ENCODE data around the gene EFCC1. TPM values are rescaled to one million over a fixed set of nuclear protein-coding genes. Genes with fewer than 3 reads are reported as not detected.

The EFCC1 gene
- total RNA-seq, 8 experiments from 2014 or later, result 0.09 to 10.5 (median 0.29) TPM; not detected in 1

DNA sequence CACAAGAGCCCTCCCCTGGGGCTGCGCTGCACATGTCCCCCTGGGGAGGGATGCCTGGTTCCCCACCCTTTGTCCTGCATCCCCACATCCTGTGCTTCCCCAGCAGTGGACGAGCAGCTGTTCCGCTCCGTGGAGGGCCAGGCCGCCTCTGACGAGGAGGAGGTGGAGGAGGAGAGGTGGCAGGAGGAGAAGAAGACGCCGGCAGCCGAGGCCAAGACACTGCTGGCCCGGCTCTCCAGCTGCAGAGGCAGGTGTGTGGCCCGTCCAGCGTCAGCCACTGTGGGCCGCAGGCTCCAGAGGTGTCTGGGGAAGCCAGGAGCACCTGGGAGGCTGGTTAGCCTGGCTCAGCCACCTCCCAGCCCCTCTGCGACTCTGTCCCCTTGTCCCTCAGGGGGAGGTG lies 31.6 kb downstream of the EFCC1 start:
- in situ Hi-C loops (cut with MboI; ENCODE audit: low pct_unique_long_range_greater_than_20kb in 2 of 9, low sequenced_read_pairs in 9 of 9, unreplicated experiment in 9 of 9), result no loop called here
- WGBS, 10 experiments, result 77 to 100% (median 100%) methylated on average over 1 to 7 of the region's 14 CpGs; no CpG with 5 or more reads in 7 of the 10 experiments
- H3K4me1 ChIP-seq (replicated peaks in 1 of 2), result no peaks in the 10 kb centered on the region
- no peak for ATAC-seq (replicated peaks in 6 of 8)
- H3K27ac ChIP-seq, result no peak overlapping the region
- H3K4me3 ChIP-seq, result no peak overlapping the region

- no peaks in the 10 kb centered on the region for H3K4me1 ChIP-seq (replicated peaks in 1 of 2)
- in situ Hi-C loops (cut with MboI; ENCODE audit: low pct_unique_long_range_greater_than_20kb in 2 of 9, low sequenced_read_pairs in 9 of 9, unreplicated experiment in 9 of 9), result no loop called here
- H3K27ac ChIP-seq, result no peak overlapping the region
- ATAC-seq (replicated peaks in 6 of 8), result no peak
- WGBS, 10 experiments, result 40 to 90% (median 87%) methylated on average over 1 to 6 of the region's 7 CpGs; no CpG with 5 or more reads in 4 of the 10 experiments
- no peak overlapping the region for H3K4me3 ChIP-seq
Observed at GRCh38 chr3:129033151-129033550, 32.0 kb downstream of the EFCC1 start.

DNA sequence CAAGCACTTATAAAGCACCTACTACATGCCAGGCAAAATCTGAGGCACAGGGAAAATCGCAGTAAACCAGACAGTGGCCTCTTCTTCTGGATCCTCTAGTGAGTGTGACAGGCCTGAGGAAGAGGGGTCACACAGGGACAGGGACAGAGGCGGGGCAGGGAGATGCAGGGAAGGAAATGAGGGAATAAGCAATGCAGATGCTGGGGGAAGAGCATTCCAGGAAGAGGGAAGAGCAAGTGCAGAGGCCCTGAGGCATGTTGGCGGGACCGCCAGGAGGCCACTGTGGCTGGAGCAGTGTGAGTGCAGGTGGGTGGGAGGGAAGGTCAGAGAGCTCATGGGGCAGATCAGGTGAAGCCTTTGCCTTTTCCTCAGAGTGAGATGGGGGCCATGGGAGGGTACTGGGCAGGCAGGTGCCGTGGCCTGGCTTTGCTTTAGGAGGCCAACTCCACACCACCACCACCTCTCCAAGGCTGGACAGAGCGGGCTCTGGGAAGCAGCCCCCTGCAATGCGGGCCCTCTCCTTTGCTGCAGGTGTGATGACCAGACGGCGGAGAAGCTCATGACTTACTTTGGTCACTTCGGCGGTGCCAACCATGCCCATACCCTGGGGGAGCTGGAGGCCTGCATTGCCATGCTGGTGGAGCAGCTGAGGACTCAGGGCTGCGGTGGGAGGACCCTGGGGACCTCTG lies 32.7 kb downstream of the EFCC1 start:
- 55 to 90% (median 75%) methylated on average over 1 to 11 of the region's 12 CpGs; no CpG with 5 or more reads in 5 of the 10 experiments for WGBS, 10 experiments
- H3K4me3 ChIP-seq, result no peak overlapping the region
- ATAC-seq (replicated peaks in 6 of 8), result peak in 3 of 8 experiments; percentile 81 to 84 (median 82)
- H3K27ac ChIP-seq, result no peak overlapping the region
- in situ Hi-C loops (cut with MboI; ENCODE audit: low pct_unique_long_range_greater_than_20kb in 2 of 9, low sequenced_read_pairs in 9 of 9, unreplicated experiment in 9 of 9), result no loop called here
- no peaks in the 10 kb centered on the region for H3K4me1 ChIP-seq (replicated peaks in 1 of 2)

- H3K27ac ChIP-seq, result no peak overlapping the region
- no peaks in the 10 kb centered on the region for H3K4me1 ChIP-seq (replicated peaks in 1 of 2)
- in situ Hi-C loops (cut with MboI; ENCODE audit: low pct_unique_long_range_greater_than_20kb in 2 of 9, low sequenced_read_pairs in 9 of 9, unreplicated experiment in 9 of 9), result no loop called here
- WGBS, 10 experiments, result 62 to 100% (median 85%) methylated on average over 2 to 5 of the region's 6 CpGs; no CpG with 5 or more reads in 4 of the 10 experiments
- no peak overlapping the region for H3K4me3 ChIP-seq
- peak in 1 of 8 experiments; percentile 49 for ATAC-seq (replicated peaks in 6 of 8)
Observed at GRCh38 chr3:129034642-129035041, 33.5 kb downstream of the EFCC1 start.

DNA sequence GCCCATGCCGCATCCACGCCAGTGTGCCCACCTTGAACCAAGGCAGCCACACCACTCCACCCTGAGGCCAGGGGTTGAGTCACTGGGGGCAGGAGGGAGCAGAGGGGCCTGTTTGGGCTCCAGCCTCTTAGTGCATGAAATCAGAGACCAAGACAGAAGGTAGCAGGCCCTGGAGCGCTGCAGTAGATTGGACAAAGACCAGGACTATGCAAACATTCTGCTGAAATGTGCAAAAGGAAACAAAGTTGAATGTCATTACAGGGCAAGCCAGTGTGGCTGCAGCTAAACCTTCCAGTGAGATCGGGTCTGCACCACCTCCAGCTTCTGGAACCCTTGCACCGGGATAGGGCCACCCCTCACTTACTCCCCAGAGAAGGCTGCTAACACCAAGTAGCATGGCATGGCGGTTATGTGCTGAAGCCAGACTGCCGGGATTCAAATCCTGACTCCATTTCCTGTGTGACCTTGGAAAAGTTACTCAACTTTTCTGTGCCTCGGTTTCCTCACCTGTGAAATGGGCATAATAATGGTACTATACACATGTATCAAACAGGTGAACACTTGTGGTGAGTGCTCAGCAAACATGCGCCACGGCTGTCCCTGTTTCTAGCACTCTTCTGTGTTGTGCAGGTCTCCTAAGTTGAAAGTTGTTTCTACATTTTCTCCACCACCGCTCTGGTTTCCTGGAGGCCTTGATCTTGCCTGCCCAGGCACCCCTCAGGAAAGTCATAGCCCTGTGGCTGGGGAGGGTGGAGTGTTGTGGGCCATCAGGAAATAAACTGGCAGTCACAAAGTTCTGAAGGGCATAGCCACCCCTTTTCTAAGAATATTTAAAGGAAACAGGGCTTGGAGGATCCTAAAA lies 34.5 kb downstream of the EFCC1 start:
- ATAC-seq (replicated peaks in 6 of 8), result no peak
- Histone ChIP-seq H3K27ac (no peak overlapping the region), H3K4me1 (replicated peaks in 1 of 2) (no peaks in the 10 kb centered on the region), H3K4me3 (no peak overlapping the region)
- in situ Hi-C loops (cut with MboI; ENCODE audit: low pct_unique_long_range_greater_than_20kb in 2 of 9, low sequenced_read_pairs in 9 of 9, unreplicated experiment in 9 of 9), result no loop called here
- 57 to 100% (median 88%) methylated on average over 1 to 7 of the region's 11 CpGs; no CpG with 5 or more reads in 1 of the 10 experiments for WGBS, 10 experiments

DNA sequence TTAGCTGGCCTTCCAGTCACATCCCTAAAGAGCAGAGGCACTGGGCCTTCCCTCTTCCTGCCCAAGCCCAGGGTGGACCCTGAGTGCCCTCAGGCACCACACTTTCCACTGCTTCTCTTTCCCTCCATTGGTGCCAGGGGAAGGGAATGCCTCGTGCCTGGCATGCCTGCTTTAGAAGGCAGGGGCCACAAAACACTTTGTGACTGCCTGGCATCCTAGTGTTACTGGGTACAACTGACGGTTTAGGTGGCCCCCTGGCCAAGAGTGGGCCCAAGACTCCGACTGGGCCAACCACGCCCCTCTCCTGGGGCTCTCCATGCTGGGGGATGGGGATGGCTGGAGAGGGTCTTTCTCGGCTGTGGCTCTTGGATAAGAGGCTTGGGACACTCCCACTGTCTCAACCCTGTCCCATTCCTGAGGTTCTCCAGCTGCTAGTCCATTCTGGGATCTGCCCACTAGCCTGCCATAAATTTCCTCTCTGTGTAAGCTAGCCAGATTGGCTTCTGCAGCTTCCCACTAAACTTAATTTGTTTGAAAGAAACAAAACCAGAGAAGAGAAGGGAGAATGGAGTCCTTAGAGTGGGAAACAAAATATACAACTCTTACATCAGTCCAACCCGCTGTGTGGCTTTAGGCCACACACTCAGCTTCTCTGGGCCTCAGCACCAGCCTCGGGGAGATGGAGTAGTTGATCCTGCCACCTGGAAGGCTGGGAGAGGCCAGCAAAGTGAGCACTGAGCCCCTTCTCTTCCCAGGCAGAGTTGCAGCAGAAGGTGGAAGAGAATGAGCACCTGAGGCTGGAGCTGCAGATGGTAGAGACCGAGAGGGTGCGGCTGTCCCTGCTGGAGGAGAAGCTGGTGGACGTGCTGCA lies 35.4 kb downstream of the EFCC1 start:
- ATAC-seq (replicated peaks in 6 of 8), result no peak
- WGBS, 10 experiments, result 37 to 100% (median 76%) methylated on average over 1 to 7 of the region's 10 CpGs; no CpG with 5 or more reads in 2 of the 10 experiments
- in situ Hi-C loops (cut with MboI; ENCODE audit: low pct_unique_long_range_greater_than_20kb in 2 of 9, low sequenced_read_pairs in 9 of 9, unreplicated experiment in 9 of 9), result no loop called here
- H3K4me3 ChIP-seq, result no peak overlapping the region
- H3K4me1 ChIP-seq (replicated peaks in 1 of 2), result no peaks in the 10 kb centered on the region
- no peak overlapping the region for H3K27ac ChIP-seq

GRCh38 chr3:129037093-129037419 lies 36.0 kb downstream of the EFCC1 start:
- in situ Hi-C loops (cut with MboI; ENCODE audit: low pct_unique_long_range_greater_than_20kb in 2 of 9, low sequenced_read_pairs in 9 of 9, unreplicated experiment in 9 of 9), result no loop called here
- Histone ChIP-seq H3K4me1 (replicated peaks in 1 of 2) (no peaks in the 10 kb centered on the region), H3K4me3 (no peak overlapping the region), H3K27ac (no peak overlapping the region)
- 0 to 50% (median 20%) methylated on average over 1 of the region's 2 CpGs; no CpG with 5 or more reads in 7 of the 10 experiments for WGBS, 10 experiments
- no peak for ATAC-seq (replicated peaks in 6 of 8)

DNA sequence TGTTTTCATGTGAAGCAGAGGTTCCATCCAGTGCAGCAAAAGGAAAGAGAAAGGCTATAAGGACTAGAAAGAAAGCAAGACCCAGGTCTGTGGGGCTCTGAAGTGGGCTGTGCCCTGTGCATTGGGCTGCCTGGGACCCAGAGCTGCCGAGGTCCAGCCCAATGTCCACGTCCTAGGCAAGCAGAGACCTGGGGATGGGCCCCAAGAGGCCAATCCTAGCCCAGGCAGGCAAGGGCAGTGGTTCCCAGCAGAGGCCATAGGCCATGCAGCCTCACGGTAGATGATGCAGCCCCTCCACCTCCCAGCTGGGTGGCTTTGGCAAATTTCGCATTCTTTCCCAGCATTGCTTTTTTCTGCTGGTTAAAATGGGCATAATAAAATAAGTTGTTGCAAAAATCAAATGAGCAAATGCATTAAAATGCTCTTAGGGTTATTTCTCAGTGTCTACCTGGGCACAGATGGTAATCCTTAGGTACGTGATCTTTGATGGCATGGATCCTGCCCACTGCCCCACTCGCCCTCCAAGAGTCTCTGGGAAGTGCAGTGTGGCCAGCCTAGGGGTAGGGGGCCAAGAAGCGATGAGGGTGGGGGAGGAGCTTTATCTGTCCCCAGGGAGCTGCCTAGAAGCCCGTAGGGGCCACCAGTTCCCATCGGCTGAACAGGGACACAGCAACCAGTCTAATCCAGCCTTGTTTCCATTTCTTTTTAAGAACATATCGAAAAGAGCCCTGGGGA lies 37.2 kb downstream of the EFCC1 start:
- in situ Hi-C loops (cut with MboI; ENCODE audit: low pct_unique_long_range_greater_than_20kb in 2 of 9, low sequenced_read_pairs in 9 of 9, unreplicated experiment in 9 of 9), result no loop called here
- Histone ChIP-seq H3K4me3 (no peak overlapping the region), H3K4me1 (replicated peaks in 1 of 2) (no peaks in the 10 kb centered on the region), H3K27ac (no peak overlapping the region)
- ATAC-seq (replicated peaks in 6 of 8), result no peak
- 10 to 100% (median 73%) methylated on average over 1 to 3 of the region's 10 CpGs; no CpG with 5 or more reads in 1 of the 10 experiments for WGBS, 10 experiments

DNA sequence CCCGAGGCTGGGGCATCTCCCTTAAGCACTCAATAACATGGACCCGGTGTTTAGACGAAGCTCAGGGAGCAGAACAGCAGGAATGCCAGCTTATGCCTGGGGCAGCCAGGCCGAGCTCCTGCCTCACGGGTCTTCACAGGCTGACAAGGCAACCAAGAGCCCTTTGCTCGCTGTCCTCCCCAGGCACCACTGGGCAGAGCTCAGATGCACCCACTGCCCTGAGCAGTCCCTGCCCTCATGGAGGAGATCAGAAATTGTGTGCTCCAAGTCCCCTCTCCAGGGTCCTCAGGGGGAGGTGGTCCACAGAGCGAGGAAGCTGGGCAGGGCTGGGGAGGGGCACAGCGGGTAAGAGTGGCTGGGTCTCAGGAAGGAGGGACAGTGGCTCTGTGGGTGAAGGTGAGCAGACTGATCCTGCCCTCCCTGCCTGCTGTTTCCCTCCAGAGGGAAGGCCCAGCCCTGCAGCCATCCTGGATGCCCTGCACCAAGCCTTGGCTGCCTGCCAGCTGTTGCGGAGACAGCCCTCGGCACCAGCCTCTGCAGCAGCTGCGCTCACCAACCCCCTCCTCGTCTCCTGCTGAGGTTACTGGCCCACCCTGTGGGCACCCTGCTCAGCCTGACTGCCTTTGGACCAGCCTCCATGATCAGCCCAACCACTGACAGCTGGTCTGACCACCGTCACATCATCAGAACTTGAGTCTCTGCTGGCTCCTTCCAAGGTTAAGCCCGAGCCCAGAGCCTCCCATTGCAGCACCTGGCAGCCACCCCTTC lies 38.4 kb downstream of the EFCC1 start:
- peak in 5 of 8 experiments; percentile 21 to 83 (median 69) for ATAC-seq (replicated peaks in 6 of 8)
- 50 to 100% (median 65%) methylated on average over 1 to 5 of the region's 14 CpGs; no CpG with 5 or more reads in 6 of the 10 experiments for WGBS, 10 experiments
- in situ Hi-C loops (cut with MboI; ENCODE audit: low pct_unique_long_range_greater_than_20kb in 2 of 9, low sequenced_read_pairs in 9 of 9, unreplicated experiment in 9 of 9), result no loop called here

GRCh38 chr3:129040039-129040336 lies 38.9 kb downstream of the EFCC1 start:
- no peaks in the 10 kb centered on the region for H3K4me1 ChIP-seq (replicated peaks in 1 of 2)
- in situ Hi-C loops (cut with MboI; ENCODE audit: low pct_unique_long_range_greater_than_20kb in 2 of 9, low sequenced_read_pairs in 9 of 9, unreplicated experiment in 9 of 9), result no loop called here
- ATAC-seq (replicated peaks in 6 of 8), result no peak
- no peak overlapping the region for H3K27ac ChIP-seq
- 40 to 100% (median 40%) methylated on average over 1 to 3 of the region's 3 CpGs; no CpG with 5 or more reads in 5 of the 10 experiments for WGBS, 10 experiments
- no peak overlapping the region for H3K4me3 ChIP-seq

More for the DNA sequence above, 38.4 kb downstream of the EFCC1 start:
- no peak overlapping the region for H3K4me3 ChIP-seq
- no peaks in the 10 kb centered on the region for H3K4me1 ChIP-seq (replicated peaks in 1 of 2)
- no peak overlapping the region for H3K27ac ChIP-seq

- H3K27ac ChIP-seq, result no peak overlapping the region
Observed at GRCh38 chr3:129040579-129041300, 39.6 kb downstream of the EFCC1 start.

More at GRCh38 chr3:129040579-129041300, 39.6 kb downstream of the EFCC1 start:
- H3K4me1 ChIP-seq (replicated peaks in 1 of 2), result no peaks in the 10 kb centered on the region
- no peak overlapping the region for H3K4me3 ChIP-seq
- in situ Hi-C loops (cut with MboI; ENCODE audit: low pct_unique_long_range_greater_than_20kb in 2 of 9, low sequenced_read_pairs in 9 of 9, unreplicated experiment in 9 of 9), result no loop called here
- ATAC-seq (replicated peaks in 6 of 8), result no peak
- 25 to 100% (median 93%) methylated on average over 1 to 7 of the region's 15 CpGs; no CpG with 5 or more reads in 5 of the 10 experiments for WGBS, 10 experiments

Data from motor neuron (in vitro differentiated cells).